WTC11 (cell line): Measurements from ENCODE around the gene WDR46. TPM values are rescaled to one million over a fixed set of nuclear protein-coding genes. Genes with fewer than 3 reads are reported as not detected.
A peak's percentile ranks its signal among the peaks of the same experiment; 100 is the strongest.
"Not testable (repeated sequence)": the region's sequence is repeated elsewhere in the genome, so short reads cannot be mapped to it uniquely, and the experiment has no call there.

ENCODE experiments used
- ATAC-seq: fragments of 200-7000 bp; cut with Tn5 transposase; 2 replicates; pipeline ENCODE4 v1.10.0; 2021; ENCODE audit warnings: mild to moderate bottlenecking, moderate library complexity
- CTCF ChIA-PET: fragments of 300-600 bp; sonication (Branson Sonifier 250); formaldehyde crosslinking; loops from one replicate; lab custom pipeline; 2021; ENCODE audit warnings: antibody characterized with exemption; lab: Charles Lee
- POLR2A ChIA-PET: fragments of 350-600 bp; sonication (Branson Sonifier 250); formaldehyde crosslinking; loops from one replicate; lab custom pipeline; 2021; ENCODE audit warnings: antibody characterized with exemption; lab: Charles Lee
- DNase-seq: peaks from one replicate; pipeline ENCODE4 v3.0.0; 2021; ENCODE audit warnings: low spot score
- H3K27ac Mint-ChIP-seq: 2 replicates; pipeline ENCODE4 v1.8.0; 2021; ENCODE audit warnings: mixed read lengths
- H3K27me3 Mint-ChIP-seq: 2 replicates; pipeline ENCODE4 v1.8.0; 2021; ENCODE audit warnings: low read depth, mild to moderate bottlenecking, moderate library complexity, mixed read lengths
- H3K36me3 Mint-ChIP-seq: 2 replicates; pipeline ENCODE4 v1.8.0; 2021; ENCODE audit warnings: mixed read lengths
- H3K4me1 Mint-ChIP-seq: 2 replicates; pipeline ENCODE4 v1.8.0; 2022; ENCODE audit warnings: mixed read lengths
- H3K4me3 Mint-ChIP-seq: 2 replicates; pipeline ENCODE4 v1.8.0; 2021; ENCODE audit warnings: mild to moderate bottlenecking, moderate library complexity, mixed read lengths
- H3K9me3 Mint-ChIP-seq: 2 replicates; pipeline ENCODE4 v1.8.0; 2021; ENCODE audit warnings: mixed read lengths
- FOXP1 ChIP-seq: sonication (generic); formaldehyde crosslinking; IDR thresholded peaks from 2 replicates; pipeline ENCODE4 v1.8.0; 2022; ENCODE audit warnings: missing genetic modification reagents, mild to moderate bottlenecking, moderate library complexity, borderline replicate concordance
- KAT7 ChIP-seq: sonication (generic); formaldehyde crosslinking; IDR thresholded peaks from 2 replicates; pipeline ENCODE4 v1.8.1; 2023; ENCODE audit warnings: missing genetic modification reagents, mild to moderate bottlenecking, borderline replicate concordance
- MAX ChIP-seq: sonication (generic); formaldehyde crosslinking; IDR thresholded peaks from 2 replicates; pipeline ENCODE4 v1.8.0; 2022; ENCODE audit warnings: mild to moderate bottlenecking, missing genetic modification reagents
- MXD4 ChIP-seq: fragments of 250-450 bp; sonication (Bioruptor Pico); IDR thresholded peaks from 2 replicates; pipeline ENCODE4 v1.8.0; 2021; ENCODE audit warnings: mild to moderate bottlenecking, moderate library complexity, borderline replicate concordance
- NR3C1 ChIP-seq: sonication (generic); formaldehyde crosslinking; conservative IDR thresholded peaks from 2 replicates; pipeline ENCODE4 v1.8.1; 2023; ENCODE audit warnings: low read depth, mild to moderate bottlenecking, missing genetic modification reagents
- SMAD4 ChIP-seq: sonication (generic); formaldehyde crosslinking; IDR thresholded peaks from 2 replicates; pipeline ENCODE4 v1.8.0; 2022; ENCODE audit warnings: mild to moderate bottlenecking, missing genetic modification reagents
- USF2 ChIP-seq: sonication (generic); formaldehyde crosslinking; IDR thresholded peaks from 2 replicates; pipeline ENCODE4 v1.8.1; 2023; ENCODE audit warnings: mild to moderate bottlenecking, missing genetic modification reagents, moderate library complexity
- ZNF219 ChIP-seq: sonication (generic); formaldehyde crosslinking; IDR thresholded peaks from 2 replicates; pipeline ENCODE4 v1.8.0; 2023; ENCODE audit warnings: missing genetic modification reagents, mild to moderate bottlenecking, borderline replicate concordance
- ZNF281 ChIP-seq: sonication (generic); formaldehyde crosslinking; IDR thresholded peaks from 2 replicates; pipeline ENCODE4 v1.8.0; 2023; ENCODE audit warnings: mild to moderate bottlenecking, missing genetic modification reagents
- ZNF423 ChIP-seq: fragments of 250-450 bp; sonication (Bioruptor Pico); IDR thresholded peaks from 2 replicates; pipeline ENCODE4 v2.1.2; 2022; ENCODE audit warnings: mild to moderate bottlenecking, moderate library complexity
- ZNF532 ChIP-seq: fragments of 250-450 bp; sonication (Bioruptor Pico); IDR thresholded peaks from 2 replicates; pipeline ENCODE4 v1.9.0; 2021; ENCODE audit warnings: mild to moderate bottlenecking, borderline replicate concordance
- ZSCAN18 ChIP-seq: fragments of 250-450 bp; sonication (Bioruptor Pico); IDR thresholded peaks from 2 replicates; pipeline ENCODE4 v2.1.2; 2022; ENCODE audit warnings: mild to moderate bottlenecking, moderate library complexity
- total RNA-seq: library from RNA; stranded (reverse); gene quantifications from 3 replicates; pipeline ENCODE4 v1.2.3, GENCODE V29; 2021

WDR46 gene
- total RNA-seq, 1 experiment from 2014 or later = 94.5 TPM

- Mint-ChIP-seq H3K4me1 (peaks cover 22% of the 10 kb centered on the region), H3K27me3 (no peaks in the 10 kb centered on the region), H3K4me3 (peak overlapping the region; percentile 99), H3K36me3 (peaks cover 38% of the 10 kb centered on the region), H3K9me3 (no peaks in the 10 kb centered on the region), H3K27ac (peak overlapping the region; percentile 57; the same call in 1 of the 2 replicates)
- DNase-seq (no peak), ATAC-seq (no peak)
- TF ChIP-seq ZNF219 (CRISPR knock-in tag) (no peak), MAX (CRISPR knock-in tag) (peak; percentile 32; the same call in 1 of the 2 replicates), KAT7 (CRISPR knock-in tag) (no peak), SMAD4 (CRISPR knock-in tag) (no peak)
- ChIA-PET CTCF (interaction anchor here (0.5 to 3.3 kb wide), 8 partner anchors 10 to 130 kb away, joined by 3 to 36 read pairs (median 4); partner anchors contain the start of genes B3GALT4, CUTA, RGL2 and ZBTB22), POLR2A (interaction anchor here (1.6 to 3.6 kb wide), 4 partner anchors 9 to 143 kb away, joined by 4 to 27 read pairs (median 7); partner anchors contain the start of genes B3GALT4, RPS18 and VPS52)
These were observed 708 bp downstream of the WDR46 start for GRCh38 chr6:33288141-33288920.

- ATAC-seq = no peak
- Mint-ChIP-seq H3K27ac (no peak overlapping the region), H3K36me3 (peaks cover 33% of the 10 kb centered on the region), H3K4me1 (peaks cover 22% of the 10 kb centered on the region), H3K27me3 (no peaks in the 10 kb centered on the region), H3K4me3 (peak overlapping the region; percentile 99), H3K9me3 (no peaks in the 10 kb centered on the region)
- POLR2A ChIA-PET = interaction anchor here (3.6 kb wide), 1 partner anchor 10 kb away, joined by 27 read pairs; the partner anchor contains the start of gene B3GALT4
- CTCF ChIA-PET = interaction anchor here (1.2 kb wide), 1 partner anchor 12 kb away, joined by 3 read pairs; no protein-coding TSS in a partner anchor
- DNase-seq = no peak
- TF ChIP-seq ZNF281 (CRISPR knock-in tag) = no peak
- no peak for TF ChIP-seq MXD4 (CRISPR knock-in tag)
- no peak for TF ChIP-seq ZNF423 (CRISPR knock-in tag)
- no peak for TF ChIP-seq ZNF532 (CRISPR knock-in tag)
- TF ChIP-seq NR3C1 = no peak
- no peak for TF ChIP-seq USF2 (CRISPR knock-in tag)
- TF ChIP-seq ZSCAN18 = no peak
- TF ChIP-seq FOXP1 (CRISPR knock-in tag) = no peak
These were observed 1.8 kb downstream of the WDR46 start for GRCh38 chr6:33286946-33287914.

- H3K9me3 Mint-ChIP-seq, ATAC-seq, POLR2A ChIA-PET, CTCF ChIA-PET, H3K27me3 Mint-ChIP-seq, H3K4me3 Mint-ChIP-seq, DNase-seq, H3K27ac Mint-ChIP-seq: not testable (repeated sequence)
- H3K4me1 Mint-ChIP-seq = peaks cover 20% of the 10 kb centered on the region
- H3K36me3 Mint-ChIP-seq = peaks cover 27% of the 10 kb centered on the region
These were observed 3.8 kb downstream of the WDR46 start for GRCh38 chr6:33285214-33285613.
